ENCODE measurements around the gene NFAM1.

NFAM1 gene

DNA sequence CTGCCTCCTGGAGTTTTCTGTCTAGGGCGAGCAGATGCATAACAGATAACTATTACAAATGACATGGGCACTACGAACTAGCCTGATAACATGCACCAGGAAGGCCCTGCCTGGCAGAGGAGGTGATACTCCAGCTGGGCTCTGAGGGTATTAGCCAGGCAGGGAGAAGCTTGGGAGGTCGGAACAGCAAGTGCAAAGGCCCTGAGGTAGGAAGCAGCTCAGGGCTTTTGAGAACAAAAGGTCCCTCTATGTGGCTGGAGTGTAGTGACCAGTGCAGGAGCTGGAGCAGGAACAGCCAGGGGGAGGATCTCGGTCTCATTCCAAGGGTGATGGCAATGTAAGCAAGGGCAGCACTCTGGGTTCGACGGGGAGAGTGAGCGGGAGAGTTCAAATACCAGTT lies 100.1 kb downstream of the NFAM1 start:
- no peak for FAIRE-seq

DNA sequence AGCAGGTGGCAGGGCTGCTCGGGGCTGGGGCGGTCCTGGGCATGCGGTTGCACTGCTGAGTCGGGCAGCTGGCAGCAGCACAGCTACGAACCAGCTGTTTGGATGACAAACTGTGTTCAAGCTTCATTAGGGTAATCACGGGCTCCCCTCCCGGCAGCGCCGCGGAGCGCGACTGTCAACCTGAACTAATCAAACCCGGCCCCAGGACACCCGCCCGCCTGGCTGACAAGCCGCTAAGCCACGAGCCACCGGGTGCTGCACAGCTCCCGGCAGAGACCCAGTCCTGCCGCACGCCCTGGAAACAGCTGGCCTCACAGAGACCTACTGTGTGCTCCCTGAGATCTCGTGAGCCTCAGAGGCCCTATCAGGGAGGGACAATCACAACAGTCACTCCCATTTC lies 101.2 kb downstream of the NFAM1 start:
- peak; percentile 27 for FAIRE-seq
